Left renal pelvis (tissue), 4 donors: ENCODE results near the gene SPTSSB. TPM values are rescaled to one million over a fixed set of nuclear protein-coding genes. Genes with fewer than 3 reads are reported as not detected.

Source experiments
- DNase-seq, 4 donors: peaks; one replicate each; pipeline ENCODE4 v3.0.0-alpha.2; 2013; ENCODE audit warnings: low read depth in 4 of 4, low spot score in 3 of 4
- polyA plus RNA-seq, 4 donors: library from polyadenylated mRNA; unstranded; fragments of 120-200 nt; gene quantifications; one replicate each; pipeline ENCODE4 v1.2.1, GENCODE V29; 2013; ENCODE audit not compliant: insufficient read length in 4 of 4

The SPTSSB gene
- polyA plus RNA-seq, 4 donors: 0.20 to 10.5 (median 4.5) TPM

DNA sequence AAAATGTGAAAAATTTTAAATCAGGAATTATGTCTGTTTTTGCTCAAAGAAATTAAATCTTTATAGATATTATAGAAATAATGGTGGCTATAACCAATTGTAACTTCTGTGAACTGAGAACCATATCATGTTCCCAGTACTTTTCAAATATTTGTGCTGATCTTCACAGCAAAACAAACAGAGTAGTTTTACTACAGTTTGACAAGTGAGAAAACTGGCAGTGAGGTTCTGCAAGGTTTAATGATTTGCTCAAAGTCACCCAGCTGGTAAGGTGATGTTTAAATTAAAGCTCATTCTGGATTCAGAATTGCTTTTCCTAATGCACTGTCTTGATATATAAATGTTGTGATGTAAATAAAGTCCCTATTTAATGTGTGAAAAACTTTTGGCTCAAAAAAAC is 22.0 kb upstream of the SPTSSB start:
- DNase-seq: no peak

DNA sequence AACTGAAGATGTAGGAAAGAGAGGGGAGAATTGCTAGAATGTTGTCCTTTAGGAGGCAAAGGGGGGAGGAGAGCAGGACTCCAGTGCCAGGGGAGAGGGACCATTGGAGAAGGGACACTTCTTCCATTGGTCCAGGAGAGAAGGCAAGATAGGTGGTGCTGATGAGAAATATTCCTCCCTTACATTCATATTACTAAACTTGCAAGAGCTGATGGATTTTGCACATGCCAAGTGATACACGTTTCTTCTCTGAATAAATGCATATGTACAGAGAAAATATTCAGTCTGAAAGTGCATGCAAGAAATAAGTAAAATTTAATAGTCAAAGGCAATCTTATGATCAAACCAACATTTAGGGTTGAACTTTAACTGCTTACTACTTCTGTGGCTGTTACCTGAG is 21.5 kb upstream of the SPTSSB start:
- DNase-seq: no peak

DNA sequence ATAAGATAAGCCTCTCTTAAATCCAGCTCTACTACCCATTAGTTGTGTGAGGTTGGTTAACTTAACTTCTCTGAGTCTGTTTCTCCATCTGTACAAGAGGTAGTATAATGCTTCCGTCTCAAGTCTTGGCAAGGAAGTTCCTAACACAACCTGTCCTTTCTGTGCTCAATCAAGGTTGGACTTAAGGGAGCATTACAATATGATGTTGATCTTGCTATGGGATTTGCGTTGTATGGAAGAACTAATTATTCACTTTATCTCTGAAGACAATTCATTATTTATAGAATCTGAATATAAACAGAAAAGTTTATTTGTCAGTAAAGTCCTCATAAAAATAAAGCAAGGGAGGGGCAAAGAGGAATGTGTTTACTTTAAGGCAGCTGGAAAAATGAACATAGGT is 18.9 kb upstream of the SPTSSB start:
- DNase-seq: no peak

DNA sequence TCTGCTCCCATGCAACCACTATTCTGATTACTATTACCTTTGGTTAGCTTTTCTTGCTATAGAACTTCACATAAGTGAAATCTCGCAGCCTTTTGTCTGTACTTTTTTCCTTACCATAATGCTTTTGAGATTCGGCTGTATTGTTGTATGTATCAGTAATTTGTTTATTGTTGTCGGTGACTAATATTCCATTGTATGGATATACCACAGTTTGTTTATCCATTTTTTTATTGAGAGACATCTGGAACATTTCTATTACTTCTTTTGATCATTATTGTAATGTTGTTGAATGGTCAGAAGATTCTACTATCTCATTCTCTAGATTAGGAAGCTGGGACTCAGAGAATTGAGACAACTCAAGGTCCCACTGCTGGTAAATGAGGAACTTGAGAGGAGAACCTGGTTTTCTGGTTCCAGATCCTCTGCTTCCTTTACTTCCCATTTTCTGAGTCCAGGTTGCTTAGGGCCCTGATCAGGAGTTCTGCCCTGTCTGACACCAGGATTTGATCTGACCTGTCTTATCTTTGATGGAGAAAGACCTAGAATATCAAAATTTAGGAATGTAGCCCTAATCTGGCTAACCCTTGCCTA is 18.2 kb upstream of the SPTSSB start:
- DNase-seq: no peak

DNA sequence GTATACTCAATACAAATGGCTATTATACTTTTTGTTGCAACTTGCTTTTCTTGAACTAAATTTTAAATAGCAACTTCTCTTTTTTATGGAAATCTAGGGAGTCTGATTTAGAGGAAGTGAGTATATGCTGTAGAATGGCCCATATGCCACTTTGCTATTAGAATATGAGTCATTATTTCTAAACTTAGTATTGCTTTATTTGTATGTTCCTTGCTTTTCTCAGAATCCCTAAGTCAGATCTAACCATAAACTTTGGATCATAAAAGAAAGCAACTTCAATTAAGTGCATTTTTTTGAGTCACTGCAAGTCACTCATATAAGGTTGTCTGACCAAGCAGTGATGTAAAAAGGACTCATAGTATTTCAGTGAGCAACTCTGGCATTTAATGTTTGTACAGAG is 17.5 kb upstream of the SPTSSB start:
- DNase-seq: no peak

DNA sequence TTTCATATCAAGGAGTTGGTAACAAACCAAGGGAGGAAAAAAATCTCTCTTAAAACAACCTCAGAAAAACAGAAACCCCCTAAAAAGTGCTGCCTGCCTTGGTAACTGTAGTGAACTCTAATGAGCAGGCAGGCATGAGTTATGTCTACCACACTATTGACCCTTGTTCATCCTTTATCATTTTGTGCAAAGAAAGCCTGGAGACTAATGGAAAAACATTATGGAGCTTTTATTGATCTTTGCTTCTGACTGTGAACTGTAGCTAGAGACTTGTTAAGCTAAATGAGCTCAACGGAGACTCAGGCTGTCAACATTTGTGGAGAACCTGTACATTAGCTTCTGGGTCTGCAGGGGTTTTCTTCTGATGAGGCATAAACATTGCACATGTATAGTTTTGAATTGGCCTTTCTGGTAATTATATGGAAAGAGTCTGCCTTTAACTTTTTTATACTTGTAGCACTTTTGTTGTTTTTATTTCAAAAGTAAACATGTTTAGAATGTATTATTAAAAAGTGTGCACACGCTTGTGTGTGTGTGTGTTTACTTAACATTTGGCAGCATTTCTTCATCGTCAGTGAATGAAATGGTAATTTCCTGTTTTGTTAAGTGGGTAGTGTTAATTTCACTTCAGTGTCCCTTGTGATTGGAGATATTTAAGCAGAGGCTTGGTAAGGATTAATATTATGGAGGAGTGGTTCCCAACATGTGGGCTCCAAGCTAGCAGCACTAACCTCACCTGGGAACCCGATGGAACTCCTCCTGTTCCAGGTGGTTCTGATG is 15.9 kb upstream of the SPTSSB start:
- no peak for DNase-seq

DNA sequence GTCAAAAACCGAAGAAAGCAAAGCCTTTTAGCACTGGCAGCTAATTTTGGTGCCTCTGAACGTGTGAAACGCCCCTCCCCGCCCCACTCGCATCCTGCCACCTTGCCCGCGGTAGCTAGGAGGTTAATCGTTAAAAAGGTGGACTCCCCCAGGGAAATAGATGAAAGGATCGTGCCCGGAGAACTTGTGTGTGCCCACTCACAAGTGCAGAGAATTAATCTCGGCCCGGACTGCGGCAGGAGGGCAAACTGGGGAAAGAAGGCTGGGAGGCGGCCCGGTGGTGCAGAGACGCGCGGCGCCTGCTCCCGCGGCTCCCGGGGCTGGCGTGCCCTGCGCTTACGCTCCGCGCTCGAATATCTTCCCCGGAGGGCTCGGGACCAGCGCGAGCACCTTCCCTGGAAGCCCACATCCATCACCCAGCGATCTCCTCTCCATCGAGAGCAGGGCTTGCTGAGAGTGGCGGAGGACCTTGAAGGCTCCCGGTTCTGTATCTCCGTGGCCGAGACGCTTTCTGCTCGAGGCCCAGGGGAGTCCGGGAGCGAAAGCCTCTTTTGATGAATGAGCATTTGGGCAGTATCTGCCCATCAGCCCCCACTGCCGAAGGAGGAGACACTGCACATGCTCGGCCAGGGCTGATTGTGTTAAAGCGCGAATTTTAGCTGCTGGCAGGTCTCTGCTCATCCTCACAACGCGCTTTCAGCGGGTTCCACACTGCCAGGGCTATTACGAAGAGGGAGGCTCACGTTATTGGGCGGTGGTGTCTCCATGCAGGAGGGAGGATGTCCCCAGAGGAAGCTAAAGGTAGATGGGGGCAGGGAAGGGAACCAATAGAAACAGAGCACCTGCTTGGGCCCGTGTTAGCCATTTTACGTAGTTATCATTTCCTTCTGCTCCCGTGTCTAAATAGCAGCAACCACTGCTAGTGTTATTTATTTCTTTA is 1.3 kb upstream of the SPTSSB start:
- peak in 2 of 4 donors; percentile 5 to 14 for DNase-seq

DNA sequence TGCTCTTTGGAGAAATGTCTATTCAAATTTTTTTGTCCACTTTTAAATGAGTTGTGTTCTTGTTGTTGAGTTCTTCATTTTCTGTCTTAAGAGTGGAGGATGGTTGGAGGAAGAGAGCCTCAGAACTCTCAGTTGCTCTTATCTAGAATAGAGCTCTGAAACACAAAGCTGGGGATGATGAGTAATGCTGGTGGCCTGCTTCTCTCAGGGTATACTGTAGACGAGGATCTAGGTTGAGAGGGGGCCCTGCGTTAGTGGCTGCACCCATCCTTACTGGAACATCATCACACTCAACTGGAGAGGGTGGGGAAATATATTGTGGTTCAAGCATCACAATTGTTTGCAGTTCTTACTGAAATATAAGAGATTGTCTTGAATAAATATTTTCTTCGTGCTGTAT is 1.8 kb downstream of the SPTSSB start:
- DNase-seq: no peak

DNA sequence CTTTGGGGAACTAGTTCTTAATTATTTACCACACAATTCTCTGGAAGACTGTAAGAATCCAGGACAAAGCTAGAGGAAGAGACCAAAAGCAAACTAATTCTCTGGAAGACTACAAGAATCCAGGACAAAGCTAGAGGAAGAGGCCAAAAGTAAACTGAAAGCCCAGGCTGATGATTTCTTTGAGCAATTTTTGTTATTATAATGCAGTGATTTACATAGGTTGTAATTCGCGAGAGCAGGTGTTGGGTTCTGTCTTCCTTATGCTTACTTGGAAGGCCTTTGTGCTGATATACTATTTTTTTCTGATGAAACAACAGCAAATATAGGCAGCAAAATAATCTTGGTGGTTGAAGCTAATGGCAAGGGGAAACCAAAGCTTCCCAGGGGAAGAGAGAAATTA is 5.2 kb downstream of the SPTSSB start:
- DNase-seq: no peak

DNA sequence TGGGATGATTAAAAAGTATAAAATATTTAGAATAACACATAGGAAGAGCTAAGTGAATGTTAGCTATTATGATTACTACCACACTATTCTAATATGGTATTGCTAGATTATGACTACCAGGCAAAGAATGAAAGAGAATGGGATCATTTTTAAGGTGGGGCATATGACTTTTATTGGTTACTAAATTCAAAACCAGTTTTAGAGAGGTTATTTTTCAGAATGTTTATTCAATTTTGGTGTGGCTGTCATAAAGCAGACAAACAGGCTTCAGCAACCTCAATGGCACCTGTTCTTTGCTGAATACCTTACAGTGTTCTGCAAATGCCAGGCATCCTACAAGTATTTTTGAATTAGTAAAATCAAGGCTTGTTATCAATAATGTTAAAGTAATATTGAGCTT is 12.8 kb downstream of the SPTSSB start:
- no peak for DNase-seq

DNA sequence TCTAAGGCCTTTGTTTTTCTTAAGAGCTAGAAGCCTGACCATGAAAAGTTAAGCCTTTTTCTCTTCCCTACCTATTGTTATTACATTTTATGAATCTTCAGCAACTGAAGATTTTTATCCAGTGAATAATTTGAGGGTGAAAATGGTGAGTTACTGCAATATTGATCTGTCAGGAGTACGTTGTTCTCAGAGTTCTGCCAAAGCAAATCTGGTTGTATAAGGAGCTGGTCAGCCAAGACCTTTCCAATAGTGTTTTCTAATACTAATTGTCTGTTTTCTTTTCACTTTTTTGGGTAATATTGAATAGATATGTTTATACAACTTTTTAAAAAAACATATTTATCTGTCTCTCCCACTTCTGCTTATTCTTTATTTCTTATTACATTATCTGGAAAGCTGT is 15.0 kb downstream of the SPTSSB start:
- no peak for DNase-seq

DNA sequence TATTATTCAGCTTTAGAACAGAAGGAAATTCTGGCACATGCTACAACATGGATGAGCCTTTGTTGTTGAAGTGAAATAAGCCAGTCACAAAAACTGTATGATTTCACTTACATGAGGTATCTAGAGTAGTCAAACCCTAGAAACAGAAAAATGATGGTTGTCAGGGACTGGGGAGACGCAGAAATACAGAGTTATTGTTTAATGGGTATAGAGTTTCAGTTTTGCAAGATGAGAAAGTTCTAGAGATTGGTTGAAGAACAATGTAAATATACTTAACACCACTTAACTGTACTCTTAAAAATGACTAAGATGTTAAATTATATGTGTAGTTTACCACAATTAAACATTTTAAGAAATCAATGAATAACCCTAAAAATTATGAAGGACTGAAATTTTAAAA is 15.8 kb downstream of the SPTSSB start:
- no peak for DNase-seq

DNA sequence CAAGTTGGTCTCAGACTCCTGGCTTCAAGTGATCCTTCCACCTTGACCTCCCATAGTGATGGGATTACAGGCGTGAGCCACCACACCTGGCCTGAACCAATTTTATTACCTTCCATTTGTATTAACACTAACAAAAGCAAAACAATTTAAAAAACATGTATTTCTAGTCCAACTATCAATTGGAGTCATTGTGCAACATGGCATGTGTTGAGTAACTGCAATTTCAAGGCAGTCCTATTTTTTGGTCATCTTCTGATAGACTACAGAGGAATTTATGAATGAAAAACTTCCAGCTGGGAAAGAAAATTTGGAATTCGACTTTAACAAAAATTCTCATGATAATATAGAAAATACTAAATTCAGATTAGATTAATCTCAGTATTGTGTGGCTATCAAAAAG is 16.8 kb downstream of the SPTSSB start:
- DNase-seq: no peak

DNA sequence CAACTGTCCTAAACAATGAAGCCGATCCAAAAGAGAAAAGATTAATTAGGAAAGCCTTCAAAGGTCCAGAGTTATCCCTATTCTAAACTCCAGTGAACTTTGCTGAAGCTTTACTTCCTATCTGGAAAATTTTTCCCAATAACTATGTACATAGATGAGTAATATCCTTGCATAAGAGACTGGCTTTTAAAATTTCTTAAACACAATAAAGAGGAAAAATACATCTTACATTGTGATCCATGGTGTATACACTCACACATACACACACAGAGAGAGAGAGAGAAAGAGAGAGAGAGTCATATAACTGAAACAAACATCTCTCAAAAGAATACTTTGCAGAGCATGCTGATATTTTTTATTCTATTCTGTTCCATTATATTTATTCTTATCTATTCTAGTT is 20.0 kb downstream of the SPTSSB start:
- DNase-seq: no peak

DNA sequence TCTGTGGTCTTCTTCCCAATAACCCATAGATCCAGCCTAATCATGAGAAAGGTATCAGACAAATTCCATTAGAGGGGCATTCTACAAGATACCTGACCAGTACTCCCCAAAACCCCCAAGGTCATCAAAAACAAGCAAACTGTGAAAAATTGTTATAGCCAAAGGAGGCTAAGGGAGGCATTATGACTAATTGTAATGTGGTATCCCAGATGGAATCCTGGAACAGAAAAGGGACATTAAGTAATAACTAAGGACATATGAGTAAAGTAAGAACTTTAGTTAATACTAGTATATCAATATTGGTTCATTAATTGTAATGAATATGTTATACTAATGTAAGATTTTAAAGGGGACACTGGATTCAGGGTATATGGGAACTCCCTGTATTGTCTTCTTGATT is 20.4 kb downstream of the SPTSSB start:
- no peak for DNase-seq

DNA sequence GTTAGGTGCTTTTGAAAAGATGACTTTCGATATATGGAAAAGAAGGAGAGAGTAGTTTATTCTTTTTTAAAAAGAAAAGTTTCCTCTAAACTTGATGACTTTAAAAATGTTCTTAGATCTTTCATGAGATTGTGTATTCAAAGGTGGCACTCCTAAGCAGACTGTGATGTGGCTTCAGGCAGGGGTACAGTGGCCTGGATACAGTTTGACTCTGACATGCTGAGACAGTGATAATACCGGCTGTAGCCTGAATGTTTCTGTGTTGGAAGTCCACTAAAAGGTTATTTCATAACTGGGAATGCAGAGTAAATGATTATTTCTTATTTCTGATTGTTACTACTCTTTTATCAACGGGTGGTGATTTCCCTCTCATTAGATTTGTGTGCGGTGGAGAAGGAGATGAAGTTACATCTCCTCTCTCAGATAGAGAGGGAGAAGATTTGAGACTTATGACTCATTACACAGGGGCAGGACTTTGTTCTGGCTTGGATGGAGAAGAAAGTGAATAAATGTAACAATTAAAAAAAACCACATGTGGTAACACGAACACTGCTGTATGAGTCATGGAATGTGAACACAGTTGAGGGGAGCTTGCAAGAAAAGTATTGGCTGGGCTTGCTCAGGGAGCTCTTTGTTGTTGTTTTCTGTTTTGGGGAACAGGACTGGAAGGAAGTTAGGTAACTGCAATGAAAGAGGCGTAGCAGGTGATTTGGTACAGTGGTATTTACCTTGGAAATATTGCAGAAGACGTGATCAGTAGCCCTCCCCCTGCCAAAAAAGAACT is 21.6 kb downstream of the SPTSSB start:
- DNase-seq: no peak

DNA sequence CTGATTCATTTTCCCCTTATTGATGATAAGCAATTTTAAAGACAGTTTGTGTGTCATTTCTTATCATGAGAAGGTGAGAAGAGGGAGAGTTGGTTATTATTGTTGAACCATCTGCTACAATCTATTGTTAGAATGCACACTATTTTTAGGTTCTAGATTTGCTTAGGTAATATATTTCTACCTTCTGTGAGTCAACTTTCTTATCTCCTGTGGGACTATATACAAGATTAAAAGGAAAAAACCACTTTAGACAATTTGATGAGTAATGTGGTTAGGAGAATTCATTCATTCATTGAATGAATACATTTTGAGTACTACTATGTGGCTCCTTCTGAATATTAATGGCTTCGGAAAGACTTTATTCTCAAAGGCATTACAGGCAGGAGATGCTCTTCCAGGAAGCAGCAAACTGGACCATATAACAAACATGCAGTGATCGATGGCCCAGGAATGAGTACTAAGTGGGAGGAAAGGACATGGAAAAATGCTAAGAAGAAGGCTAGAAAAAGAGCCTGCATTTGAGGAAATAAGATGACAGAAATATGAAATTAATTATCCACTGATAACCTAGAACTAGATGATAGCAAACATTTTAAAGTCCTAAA is 22.4 kb downstream of the SPTSSB start:
- no peak for DNase-seq

DNA sequence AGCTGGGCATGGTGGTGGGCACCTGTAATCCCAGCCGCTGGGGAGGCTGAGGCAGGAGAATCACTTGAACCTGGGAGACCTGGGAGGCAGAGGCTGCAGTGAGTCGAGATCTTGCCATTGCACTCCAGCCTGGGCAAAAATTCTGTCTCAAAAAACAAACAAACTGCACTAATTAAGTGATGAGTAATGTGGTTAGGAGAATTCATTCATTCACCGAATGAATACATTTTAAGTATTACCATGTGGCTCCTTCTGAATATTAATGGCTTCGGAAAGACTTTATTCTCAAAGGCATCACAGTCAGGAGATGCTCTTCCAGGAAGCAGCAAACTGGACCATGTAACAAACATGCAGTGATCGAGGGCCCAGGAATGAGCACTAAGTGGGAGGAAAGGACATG is 23.6 kb downstream of the SPTSSB start:
- no peak for DNase-seq

DNA sequence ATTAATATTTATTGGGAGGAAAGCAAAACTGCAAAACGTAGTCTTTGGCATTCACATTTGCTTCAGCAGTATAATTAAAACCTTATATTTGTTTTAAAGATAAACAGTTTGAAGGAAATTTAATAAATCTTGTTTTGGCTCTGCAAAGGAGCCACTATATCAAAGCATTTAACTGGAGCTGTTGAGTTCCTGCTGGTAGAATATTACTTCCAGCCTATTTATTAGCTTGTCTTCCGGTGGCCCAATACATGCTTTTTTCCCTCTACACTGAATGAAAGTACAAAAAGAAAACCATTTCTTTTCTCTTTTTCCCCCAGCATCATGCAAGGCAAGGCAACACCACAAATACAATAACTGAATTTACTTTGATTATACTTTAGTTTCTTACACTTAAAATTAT is 26.3 kb downstream of the SPTSSB start:
- no peak for DNase-seq

DNA sequence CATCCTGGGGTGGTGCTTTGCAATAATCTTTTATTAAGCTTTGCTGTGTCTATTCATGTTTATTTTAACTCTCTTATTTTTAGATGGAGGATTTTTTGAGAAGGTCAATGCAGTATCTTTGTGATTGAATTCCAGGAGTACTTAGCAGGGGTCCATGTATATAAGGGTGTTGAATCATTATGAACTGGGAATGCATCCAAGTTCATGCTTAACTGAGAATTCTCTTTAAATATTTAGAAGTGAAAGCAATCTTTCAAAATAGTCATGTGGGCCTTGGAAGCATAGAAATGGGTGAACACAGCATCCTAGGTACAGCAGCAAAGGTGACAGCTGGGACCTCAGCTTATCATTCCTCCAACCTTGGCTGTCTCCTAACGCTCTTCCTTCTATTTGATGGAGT is 27.3 kb downstream of the SPTSSB start:
- DNase-seq: no peak
